Activated CD4-positive, alpha-beta memory T cell treated with anti-CD3 and anti-CD28 coated beads for 36 hours (primary cell): ENCODE results near the gene LRRC71. TPM values are rescaled to one million over a fixed set of nuclear protein-coding genes. Genes with fewer than 3 reads are reported as not detected.

ENCODE experiments used
- CTCF ChIA-PET: fragments of 350-600 bp; sonication (Branson Sonifier 250); formaldehyde crosslinking; loops from one replicate; lab custom pipeline; 2021; ENCODE audit warnings: antibody characterized with exemption, inconsistent platforms; lab: Charles Lee
- POLR2A ChIA-PET: fragments of 350-600 bp; sonication (Branson Sonifier 250); formaldehyde crosslinking; loops from one replicate; lab custom pipeline; 2021; ENCODE audit warnings: antibody characterized with exemption; lab: Charles Lee
- DNase-seq: peaks from one replicate; pipeline ENCODE4 v3.0.0-alpha.2; 2020
- H3K27ac Mint-ChIP-seq: one replicate; pipeline ENCODE4 v1.8.0; 2021; ENCODE audit warnings: mixed read lengths
- H3K27me3 Mint-ChIP-seq: one replicate; pipeline ENCODE4 v1.8.0; 2021; ENCODE audit warnings: mixed read lengths
- H3K36me3 Mint-ChIP-seq: one replicate; pipeline ENCODE4 v1.8.0; 2021; ENCODE audit warnings: mixed read lengths
- H3K4me1 Mint-ChIP-seq: one replicate; pipeline ENCODE4 v1.8.0; 2021; ENCODE audit warnings: low read depth, mixed read lengths
- H3K4me3 Mint-ChIP-seq: one replicate; pipeline ENCODE4 v1.8.0; 2021; ENCODE audit warnings: mild to moderate bottlenecking, mixed read lengths
- H3K9me3 Mint-ChIP-seq: one replicate; pipeline ENCODE4 v1.8.0; 2021; ENCODE audit warnings: mixed read lengths
- intact Hi-C: fragments of 100-400 bp; cut with micrococcal nuclease; formaldehyde crosslinking; loops from one replicate; pipeline ENCODE4 v1.15.1; 2023
- total RNA-seq, 2 experiments: library from RNA; stranded (reverse); gene quantifications; one replicate each; pipeline ENCODE4 v1.2.3, GENCODE V29; 2021

Gene LRRC71
- total RNA-seq, 2 experiments from 2014 or later = not detected

DNA sequence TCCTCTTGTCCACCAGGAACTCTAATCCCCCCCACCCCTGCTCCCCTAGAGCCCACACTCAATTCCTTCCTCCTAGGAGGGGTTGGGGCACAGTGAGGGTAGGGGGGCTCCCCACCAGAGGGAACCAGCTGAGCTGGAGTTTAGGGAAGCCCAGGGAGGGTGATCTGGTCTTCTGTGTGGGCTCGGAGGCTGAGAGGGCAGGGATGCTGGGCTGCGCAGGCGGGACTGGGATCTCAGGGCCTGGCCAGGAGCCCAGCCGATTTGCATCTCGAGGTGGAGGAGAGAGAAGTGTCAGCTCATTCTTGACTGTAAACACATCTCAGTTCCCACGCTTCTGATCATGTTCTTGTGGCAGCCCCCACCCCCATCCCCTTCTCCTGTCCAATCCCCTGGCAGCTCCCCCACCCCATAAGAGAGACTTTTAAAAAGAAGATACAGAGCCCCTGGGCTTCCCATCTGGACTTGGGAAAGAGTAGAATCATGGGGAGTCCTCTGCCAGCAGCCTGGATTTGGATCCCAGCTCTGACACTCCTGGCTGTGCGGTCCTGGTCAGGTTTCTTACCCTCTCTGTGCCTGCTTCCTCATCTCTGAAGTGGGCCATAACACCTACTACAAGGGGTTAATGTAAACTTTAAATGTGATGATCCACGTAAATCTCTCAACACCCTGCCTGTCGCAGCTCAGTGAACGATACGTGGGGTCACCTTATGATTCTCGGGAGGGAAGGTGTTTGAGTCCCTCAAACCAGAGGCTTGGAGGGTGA, 20.3 kb upstream of the LRRC71 start:
- no peak overlapping the region for H3K4me3 Mint-ChIP-seq
- no peak for DNase-seq
- intact Hi-C loops = loop anchor here (10.0 kb wide), 1 partner anchor 215 kb away; no protein-coding TSS in a partner anchor
- H3K36me3 Mint-ChIP-seq = no peaks in the 10 kb centered on the region
- POLR2A ChIA-PET = interaction anchor here (1.0 kb wide), 1 partner anchor 13 kb away, joined by 3 read pairs; no protein-coding TSS in a partner anchor
- peaks cover 2% of the 10 kb centered on the region for H3K4me1 Mint-ChIP-seq
- CTCF ChIA-PET = interaction anchor here (1.2 to 1.5 kb wide), 3 partner anchors 10 to 62 kb away, joined by 3 to 8 read pairs (median 3); no protein-coding TSS in a partner anchor
- no peak overlapping the region for H3K27ac Mint-ChIP-seq
- no peaks in the 10 kb centered on the region for H3K9me3 Mint-ChIP-seq
- peaks cover 26% of the 10 kb centered on the region for H3K27me3 Mint-ChIP-seq

DNA sequence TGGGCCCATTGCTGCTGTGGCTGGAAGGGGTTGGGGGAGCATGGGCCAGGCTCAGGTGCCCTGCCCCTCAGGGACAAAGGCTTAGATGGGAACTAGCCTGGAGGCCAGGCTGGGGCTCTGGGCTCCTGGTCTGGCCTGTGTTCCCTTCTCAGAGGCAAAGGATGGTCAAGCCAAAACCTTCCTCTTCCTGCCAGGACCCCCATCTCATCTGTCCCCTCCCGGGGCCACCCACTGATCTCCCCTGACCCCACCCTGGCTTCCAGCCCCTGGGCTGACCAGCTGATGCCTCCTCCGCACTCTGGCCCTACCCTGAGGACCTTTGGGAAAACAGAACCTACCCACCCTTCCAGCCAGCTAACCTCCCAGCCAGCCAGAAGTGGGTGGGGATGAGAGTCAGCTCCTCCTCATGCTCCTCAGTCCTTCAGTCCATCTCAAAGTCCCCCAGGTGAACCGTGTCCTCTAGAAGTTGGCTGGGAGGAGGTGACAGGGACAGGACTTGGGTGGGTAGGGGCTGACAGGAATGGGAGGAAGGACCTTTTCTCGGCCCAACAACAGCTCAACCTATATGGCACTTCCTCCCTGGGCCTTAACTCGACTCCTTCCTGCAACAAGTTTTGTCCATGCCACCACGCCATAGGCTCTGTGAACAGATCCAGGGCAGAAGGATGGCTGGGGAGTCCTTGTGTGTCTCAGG, 19.4 kb upstream of the LRRC71 start:
- Mint-ChIP-seq H3K36me3 (no peaks in the 10 kb centered on the region), H3K27me3 (peaks cover 24% of the 10 kb centered on the region), H3K9me3 (no peaks in the 10 kb centered on the region), H3K4me3 (no peak overlapping the region), H3K27ac (no peak overlapping the region), H3K4me1 (peaks cover 2% of the 10 kb centered on the region)
- no peak for DNase-seq
- CTCF ChIA-PET = interaction anchor here (0.7 to 1.3 kb wide), 2 partner anchors 11 to 27 kb away, joined by 3 to 8 read pairs; no protein-coding TSS in a partner anchor
- intact Hi-C loops = no loop called here
- POLR2A ChIA-PET = no interaction called here

DNA sequence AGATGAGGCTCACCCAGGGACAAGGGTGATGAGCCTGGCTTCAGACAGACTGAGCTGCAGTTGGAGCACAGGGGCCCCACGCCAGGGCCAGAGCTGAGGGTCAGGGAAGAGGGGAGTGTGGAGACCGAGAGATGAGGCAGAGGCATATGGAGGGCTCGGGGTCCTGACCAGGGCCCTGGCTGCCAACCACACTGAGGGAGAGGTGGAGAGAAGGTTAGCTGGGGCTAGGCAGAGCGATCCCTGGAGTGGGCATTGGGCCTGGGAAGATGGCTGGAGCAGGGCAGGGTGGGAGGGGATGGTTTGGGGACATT, 18.9 kb upstream of the LRRC71 start:
- intact Hi-C loops = no loop called here
- DNase-seq = no peak
- ChIA-PET POLR2A (no interaction called here), CTCF (interaction anchor here (0.7 kb wide), 1 partner anchor 10 kb away, joined by 3 read pairs; no protein-coding TSS in a partner anchor)
- peaks cover 2% of the 10 kb centered on the region for H3K4me1 Mint-ChIP-seq
- peaks cover 22% of the 10 kb centered on the region for H3K27me3 Mint-ChIP-seq
- H3K4me3 Mint-ChIP-seq = no peak overlapping the region
- H3K36me3 Mint-ChIP-seq = no peaks in the 10 kb centered on the region
- H3K27ac Mint-ChIP-seq = no peak overlapping the region
- no peaks in the 10 kb centered on the region for H3K9me3 Mint-ChIP-seq

DNA sequence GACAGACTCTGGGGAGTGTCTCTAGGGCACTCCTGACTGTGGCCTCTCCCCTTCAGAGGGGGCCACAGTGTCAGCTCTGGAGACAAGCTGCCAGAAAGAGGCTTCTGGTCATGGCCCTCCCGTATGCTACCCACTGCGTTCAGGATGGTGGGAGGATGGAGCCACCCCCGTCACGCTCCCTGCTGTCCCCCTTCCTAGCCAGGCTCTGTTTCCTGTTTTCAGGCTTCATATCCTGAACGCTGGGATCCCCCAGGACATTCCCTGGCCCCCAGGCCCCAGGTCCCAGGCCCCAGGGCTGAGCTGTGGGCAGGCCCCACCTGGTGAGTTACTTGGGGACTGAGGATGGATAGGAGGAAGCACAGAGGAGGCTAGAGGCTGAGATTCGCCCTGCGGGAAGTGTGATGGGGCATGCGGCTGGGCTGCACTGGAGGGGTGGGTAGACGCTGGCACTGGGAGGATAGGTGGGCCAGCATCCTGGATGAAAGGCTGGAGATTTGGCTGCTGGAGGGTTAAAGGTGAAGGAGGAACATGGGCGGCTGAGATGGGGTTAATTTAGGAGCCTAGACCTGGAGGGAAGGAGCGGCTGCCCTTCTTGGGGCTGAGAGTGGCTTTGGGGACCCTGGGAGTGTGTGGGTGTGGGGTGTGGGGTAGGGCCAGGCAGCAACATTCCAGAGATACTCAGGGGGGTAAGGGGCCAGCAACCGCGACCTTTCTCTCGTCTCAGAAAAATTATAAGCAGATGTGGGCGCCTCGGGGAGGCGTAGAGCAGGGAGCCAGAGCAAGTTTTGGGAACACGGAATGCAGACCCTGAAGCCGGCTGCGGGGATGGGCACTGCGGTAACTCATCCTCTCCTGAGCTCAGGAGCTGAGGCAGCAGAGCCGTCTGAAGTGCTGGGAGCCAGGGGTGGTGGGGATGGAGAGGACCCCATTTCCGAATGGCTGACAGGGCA, 18.2 kb upstream of the LRRC71 start:
- Mint-ChIP-seq H3K4me3 (no peak overlapping the region), H3K9me3 (no peaks in the 10 kb centered on the region), H3K27me3 (peaks cover 21% of the 10 kb centered on the region), H3K27ac (no peak overlapping the region), H3K4me1 (peaks cover 4% of the 10 kb centered on the region), H3K36me3 (no peaks in the 10 kb centered on the region)
- ChIA-PET POLR2A (no interaction called here), CTCF (no interaction called here)
- DNase-seq = no peak
- intact Hi-C loops = no loop called here

DNA sequence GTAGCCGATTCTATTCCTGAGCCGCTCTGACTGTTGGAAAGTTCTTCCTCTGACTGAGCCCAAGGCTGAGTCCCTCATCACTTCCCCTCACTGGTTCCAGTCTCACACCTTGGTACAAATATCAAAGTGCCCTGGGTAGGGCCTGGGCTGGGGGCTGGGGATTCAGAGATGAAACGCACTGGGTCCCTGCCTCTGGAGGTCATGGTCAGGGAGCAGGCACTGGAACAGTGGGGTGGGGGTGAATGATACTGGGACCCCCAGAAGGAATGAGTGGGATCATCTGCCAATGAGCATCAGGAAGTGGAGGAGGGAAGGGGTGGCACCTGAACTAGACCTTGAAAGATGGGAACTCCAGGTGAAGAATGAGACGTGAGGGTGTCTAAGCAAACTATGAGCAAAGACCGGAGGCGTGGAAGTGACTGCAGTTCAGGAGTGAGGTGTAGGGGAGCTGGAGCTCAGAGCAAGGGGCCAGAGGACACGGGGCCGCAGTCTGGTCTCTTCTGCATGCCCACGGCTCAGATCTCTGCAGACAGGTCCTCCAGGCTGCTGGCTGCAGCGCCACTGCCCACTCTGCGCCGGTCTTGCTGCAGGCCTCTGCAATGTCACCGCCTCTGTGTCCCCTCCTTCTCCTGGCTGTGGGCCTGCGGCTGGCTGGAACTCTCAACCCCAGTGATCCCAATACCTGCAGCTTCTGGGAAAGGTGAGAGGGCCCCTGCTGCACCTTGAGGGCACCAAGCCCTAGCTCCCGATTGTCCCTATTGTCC, 16.9 kb upstream of the LRRC71 start:
- peaks cover 15% of the 10 kb centered on the region for H3K27me3 Mint-ChIP-seq
- H3K36me3 Mint-ChIP-seq = no peaks in the 10 kb centered on the region
- H3K4me1 Mint-ChIP-seq = peaks cover 2% of the 10 kb centered on the region
- POLR2A ChIA-PET = no interaction called here
- H3K27ac Mint-ChIP-seq = no peak overlapping the region
- intact Hi-C loops = no loop called here
- H3K4me3 Mint-ChIP-seq = no peak overlapping the region
- no peaks in the 10 kb centered on the region for H3K9me3 Mint-ChIP-seq
- CTCF ChIA-PET = no interaction called here
- no peak for DNase-seq

DNA sequence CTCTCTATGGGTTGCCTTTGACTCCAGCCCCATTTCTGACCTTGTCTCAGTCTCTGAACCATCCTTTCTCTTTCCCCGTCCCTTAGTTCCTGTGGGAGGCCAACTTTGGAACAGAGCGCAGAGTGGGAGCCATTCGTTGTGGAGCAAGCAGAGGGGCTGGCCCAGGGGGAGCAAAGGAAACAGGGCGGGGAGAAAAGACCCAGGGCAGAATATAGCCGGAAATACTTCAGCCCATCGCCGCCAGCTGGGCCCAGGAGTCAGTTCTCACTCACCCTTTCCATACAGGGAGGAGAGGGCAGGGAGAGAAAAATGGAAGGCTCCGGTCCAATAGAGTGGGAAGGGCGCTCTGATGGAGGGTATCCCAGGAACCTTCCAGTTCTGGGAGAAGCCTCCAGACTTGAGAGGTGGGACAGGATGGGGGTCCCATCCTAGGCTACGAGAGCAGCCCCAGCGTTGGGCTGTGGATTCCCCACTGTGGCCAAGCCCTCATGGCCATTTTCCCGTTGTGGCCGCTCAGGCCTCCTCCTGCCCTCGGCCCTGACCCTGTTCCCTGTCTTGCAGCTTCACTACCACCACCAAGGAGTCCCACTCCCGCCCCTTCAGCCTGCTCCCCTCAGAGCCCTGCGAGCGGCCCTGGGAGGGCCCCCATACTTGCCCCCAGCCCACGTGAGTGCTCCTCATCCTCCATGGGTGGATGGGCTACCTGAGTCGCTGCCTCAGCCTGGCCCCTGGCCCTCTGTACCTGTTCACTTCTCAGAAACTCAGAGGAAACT, 16.1 kb upstream of the LRRC71 start:
- POLR2A ChIA-PET = no interaction called here
- Mint-ChIP-seq H3K4me1 (peaks cover 2% of the 10 kb centered on the region), H3K36me3 (no peaks in the 10 kb centered on the region), H3K27me3 (peaks cover 8% of the 10 kb centered on the region), H3K27ac (no peak overlapping the region), H3K9me3 (no peaks in the 10 kb centered on the region), H3K4me3 (no peak overlapping the region)
- no peak for DNase-seq
- intact Hi-C loops = no loop called here
- CTCF ChIA-PET = no interaction called here

DNA sequence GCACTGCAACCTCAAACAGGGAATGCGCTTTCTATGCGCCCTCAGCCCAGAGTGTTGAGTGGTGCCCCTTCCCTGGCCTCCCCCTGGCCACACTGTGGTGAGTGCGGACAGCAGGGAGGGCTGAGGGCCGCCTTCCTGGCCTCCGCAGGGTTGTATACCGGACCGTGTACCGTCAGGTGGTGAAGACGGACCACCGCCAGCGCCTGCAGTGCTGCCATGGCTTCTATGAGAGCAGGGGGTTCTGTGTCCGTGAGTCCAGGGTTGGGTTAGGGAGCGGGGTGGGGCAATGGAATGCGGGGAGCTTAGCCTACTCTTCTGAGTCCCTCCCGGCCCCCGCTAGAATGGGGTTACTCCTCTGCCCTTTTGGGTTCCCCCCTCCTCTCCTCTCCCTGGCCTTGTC, 15.3 kb upstream of the LRRC71 start:
- POLR2A ChIA-PET = no interaction called here
- H3K36me3 Mint-ChIP-seq = no peaks in the 10 kb centered on the region
- H3K27me3 Mint-ChIP-seq = peaks cover 4% of the 10 kb centered on the region
- intact Hi-C loops = no loop called here
- no peaks in the 10 kb centered on the region for H3K9me3 Mint-ChIP-seq
- H3K4me1 Mint-ChIP-seq = peaks cover 2% of the 10 kb centered on the region
- CTCF ChIA-PET = no interaction called here
- H3K27ac Mint-ChIP-seq = no peak overlapping the region
- no peak for DNase-seq
- no peak overlapping the region for H3K4me3 Mint-ChIP-seq

DNA sequence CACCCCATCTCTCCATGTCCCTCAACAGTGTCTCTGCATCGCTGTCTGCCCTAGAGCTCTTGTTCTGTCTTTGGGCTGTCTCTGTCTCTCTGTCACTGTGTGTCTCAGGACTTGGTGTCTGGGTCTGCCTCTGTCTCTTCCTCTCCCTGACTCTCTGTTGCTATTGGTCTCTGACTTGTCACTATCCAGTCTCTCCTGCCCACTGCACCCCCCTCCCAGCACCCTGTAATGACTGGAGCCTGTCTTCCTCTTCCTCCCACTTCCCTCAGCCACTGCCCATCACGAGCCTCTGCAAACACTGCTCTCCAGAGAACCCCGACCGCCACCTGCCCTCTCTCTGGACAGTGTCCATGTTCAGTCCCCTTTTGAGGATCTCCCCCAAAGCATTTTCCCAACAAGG, 14.8 kb upstream of the LRRC71 start:
- no peak overlapping the region for H3K27ac Mint-ChIP-seq

DNA sequence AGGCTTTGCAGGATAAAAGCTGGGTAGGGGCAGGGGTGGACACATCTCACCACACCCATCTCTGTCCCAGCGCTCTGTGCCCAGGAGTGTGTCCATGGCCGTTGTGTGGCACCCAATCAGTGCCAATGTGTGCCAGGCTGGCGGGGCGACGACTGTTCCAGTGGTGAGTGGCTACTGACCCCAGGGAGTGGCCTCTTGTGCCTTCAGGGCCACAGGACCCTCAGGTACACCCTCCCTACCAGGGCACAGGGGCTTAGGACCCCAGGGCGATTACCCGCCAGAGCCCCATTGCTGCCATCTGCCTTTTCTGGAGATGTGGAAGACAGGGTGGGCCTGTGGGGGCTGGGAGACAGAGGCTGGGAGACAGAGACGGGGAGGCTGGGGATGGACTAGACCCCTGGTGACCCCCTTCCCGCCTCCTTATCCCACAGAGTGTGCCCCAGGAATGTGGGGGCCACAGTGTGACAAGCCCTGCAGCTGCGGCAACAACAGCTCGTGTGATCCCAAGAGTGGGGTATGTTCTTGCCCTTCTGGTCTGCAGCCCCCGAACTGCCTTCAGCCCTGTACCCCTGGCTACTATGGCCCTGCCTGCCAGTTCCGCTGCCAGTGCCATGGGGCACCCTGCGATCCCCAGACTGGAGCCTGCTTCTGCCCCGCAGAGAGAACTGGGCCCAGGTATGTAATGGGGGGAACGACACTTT, 14.1 kb upstream of the LRRC71 start:
- Mint-ChIP-seq H3K4me1 (peaks cover 2% of the 10 kb centered on the region), H3K27me3 (peaks cover 4% of the 10 kb centered on the region), H3K36me3 (no peaks in the 10 kb centered on the region), H3K27ac (no peak overlapping the region), H3K9me3 (no peaks in the 10 kb centered on the region), H3K4me3 (no peak overlapping the region)
- DNase-seq = no peak
- intact Hi-C loops = no loop called here
- ChIA-PET POLR2A (no interaction called here), CTCF (no interaction called here)

More for the DNA sequence above, 14.8 kb upstream of the LRRC71 start:
- Mint-ChIP-seq H3K9me3 (no peaks in the 10 kb centered on the region), H3K4me1 (peaks cover 2% of the 10 kb centered on the region), H3K27me3 (peaks cover 4% of the 10 kb centered on the region), H3K36me3 (no peaks in the 10 kb centered on the region), H3K4me3 (no peak overlapping the region)
- intact Hi-C loops = no loop called here
- DNase-seq = no peak
- POLR2A ChIA-PET = no interaction called here
- CTCF ChIA-PET = no interaction called here

DNA sequence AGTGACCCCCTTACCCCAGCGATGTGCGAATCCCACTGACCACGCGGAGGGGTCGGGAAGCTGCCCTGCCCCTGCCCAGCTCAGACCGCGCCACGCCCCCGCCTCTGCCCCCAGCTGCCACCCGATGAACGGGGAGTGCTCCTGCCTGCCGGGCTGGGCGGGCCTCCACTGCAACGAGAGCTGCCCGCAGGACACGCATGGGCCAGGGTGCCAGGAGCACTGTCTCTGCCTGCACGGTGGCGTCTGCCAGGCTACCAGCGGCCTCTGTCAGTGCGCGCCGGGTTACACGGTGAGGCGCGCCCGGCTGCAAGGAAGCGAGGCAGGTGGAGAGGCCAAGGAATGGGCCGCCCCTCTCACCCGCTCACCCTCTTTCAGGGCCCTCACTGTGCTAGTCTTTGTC, 11.9 kb upstream of the LRRC71 start:
- no peak for DNase-seq
- intact Hi-C loops = no loop called here
- H3K4me3 Mint-ChIP-seq = no peak overlapping the region

More for the DNA sequence above, 11.9 kb upstream of the LRRC71 start:
- Mint-ChIP-seq H3K27me3 (peaks cover 8% of the 10 kb centered on the region), H3K9me3 (no peaks in the 10 kb centered on the region), H3K27ac (no peak overlapping the region), H3K36me3 (no peaks in the 10 kb centered on the region), H3K4me1 (peaks cover 2% of the 10 kb centered on the region)
- POLR2A ChIA-PET = no interaction called here
- CTCF ChIA-PET = interaction anchor here (1.2 to 1.3 kb wide), 2 partner anchors 14 to 219 kb away, joined by 3 to 4 read pairs; no protein-coding TSS in a partner anchor
